ENCODE results near the gene MRTFB.
"Not testable (repeated sequence)": the region's sequence is repeated elsewhere in the genome, so short reads cannot be mapped to it uniquely, and the experiment has no call there.

Gene MRTFB

DNA sequence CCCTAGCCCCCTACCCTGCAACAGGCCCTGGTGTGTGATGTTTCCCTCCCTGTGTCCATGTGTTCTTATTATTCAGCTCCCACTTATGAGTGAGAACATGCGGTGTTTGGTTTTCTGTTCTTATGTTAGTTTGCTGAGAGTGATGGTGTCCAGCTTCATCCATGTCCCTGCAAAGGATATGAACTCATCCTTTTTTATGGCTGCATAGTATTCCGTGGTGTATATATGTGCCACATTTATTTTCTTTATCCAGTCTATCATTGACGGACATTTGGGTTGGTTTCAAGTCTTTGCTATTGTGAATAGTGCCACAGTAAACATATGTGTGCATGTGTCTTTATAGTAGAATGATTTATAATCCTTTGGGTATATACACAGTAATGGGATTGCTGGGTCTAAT is 51.3 kb downstream of the MRTFB start:
- not testable (repeated sequence) for H2AK5ac ChIP-seq (ENCODE audit: low read length); H2BK120ac ChIP-seq (ENCODE audit: low read depth, low read length); H3K4me2 ChIP-seq (ENCODE audit: low read length); DNase-seq; H3K4ac ChIP-seq (ENCODE audit: low read depth, low read length); H3K23ac ChIP-seq (ENCODE audit: low read length); H3K9ac ChIP-seq (ENCODE audit: low read length); H3K79me1 ChIP-seq (ENCODE audit: low read length); H4K8ac ChIP-seq (ENCODE audit: low read depth, low read length); H2BK5ac ChIP-seq (ENCODE audit: low read length); H3K27me3 ChIP-seq (ENCODE audit: insufficient read depth, low read length, poor library complexity); H4K5ac ChIP-seq (ENCODE audit: low read length); H3K18ac ChIP-seq (ENCODE audit: low read length); H3K56ac ChIP-seq (ENCODE audit: low read length); H3K4me3 ChIP-seq (ENCODE audit: low read length); H3K4me1 ChIP-seq (ENCODE audit: control insufficient read depth, low read depth, low read length); H3K27ac ChIP-seq (ENCODE audit: low read depth, low read length); H2BK15ac ChIP-seq (replicated peaks; ENCODE audit: low read depth); H3K79me2 ChIP-seq (ENCODE audit: control insufficient read depth, insufficient read depth, low read length); H3K36me3 ChIP-seq (ENCODE audit: control insufficient read depth, insufficient read depth, low read length)
- WGBS (ENCODE audit: extremely low coverage, insufficient coverage, low lambda C conversion rate) = no CpG with 5 or more reads among the region's 3 CpGs

DNA sequence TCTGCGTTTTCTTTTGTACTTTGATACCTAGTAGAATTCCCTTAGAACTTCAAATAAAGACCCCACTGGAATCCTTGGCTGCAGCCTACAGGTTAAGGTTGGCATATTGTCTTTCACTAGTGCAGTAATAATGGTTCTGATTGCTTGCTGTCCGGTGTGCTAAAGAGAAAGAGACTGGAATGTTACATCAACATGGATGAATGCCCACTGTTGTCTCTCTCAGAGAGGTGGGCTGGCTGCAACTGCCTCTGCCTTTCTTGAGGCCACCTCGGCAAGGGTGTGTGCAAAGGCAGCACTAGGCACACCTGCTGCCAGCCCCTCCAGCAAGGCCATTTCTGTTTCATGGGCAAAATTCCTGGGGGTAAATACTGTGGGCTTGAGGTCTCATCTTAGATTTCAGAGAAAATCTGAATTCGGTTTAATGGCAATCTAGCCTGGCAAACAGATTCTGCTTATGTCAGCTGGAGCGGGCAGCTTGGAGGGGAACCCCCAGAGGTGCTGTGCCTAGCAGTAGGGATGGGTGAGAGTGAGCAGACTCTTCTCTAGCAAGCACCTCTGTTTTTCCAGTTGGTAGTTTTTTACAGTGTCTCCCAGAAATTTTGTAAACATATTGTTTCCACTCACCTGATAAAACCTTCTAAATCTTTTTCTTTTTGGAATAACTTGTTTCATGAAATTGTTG is 54.0 kb downstream of the MRTFB start:
- no peak overlapping the region for H4K5ac ChIP-seq (ENCODE audit: low read length)
- H2BK120ac ChIP-seq (ENCODE audit: low read depth, low read length) = no peak overlapping the region
- no peak overlapping the region for H3K27ac ChIP-seq (ENCODE audit: low read depth, low read length)

DNA sequence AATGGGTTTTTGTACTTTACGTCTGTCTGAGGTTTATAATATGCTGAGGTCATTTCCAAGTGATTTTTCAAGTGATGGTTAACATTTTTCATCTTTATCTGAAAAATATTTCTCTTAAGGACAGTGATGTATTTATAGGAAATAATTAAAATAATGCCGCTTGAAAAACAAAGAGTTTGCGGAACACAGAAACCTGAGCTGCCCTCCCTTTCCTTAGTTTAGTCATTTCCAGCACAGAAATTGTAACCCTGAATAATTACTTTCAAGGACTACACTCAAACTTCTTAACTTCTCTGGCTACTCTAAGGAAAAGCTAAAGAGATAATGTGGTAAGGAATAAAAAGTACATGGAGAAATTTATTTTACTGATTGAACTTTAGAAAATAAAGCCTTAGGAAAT is 54.6 kb downstream of the MRTFB start:
- Histone ChIP-seq H3K36me3 (ENCODE audit: control insufficient read depth, insufficient read depth, low read length) (no peaks in the 10 kb centered on the region), H4K8ac (ENCODE audit: low read depth, low read length) (no peak overlapping the region), H3K56ac (ENCODE audit: low read length) (no peak overlapping the region), H2AK5ac (ENCODE audit: low read length) (no peak overlapping the region), H3K23ac (ENCODE audit: low read length) (no peak overlapping the region), H3K4me3 (ENCODE audit: low read length) (no peak overlapping the region), H3K4me1 (ENCODE audit: control insufficient read depth, low read depth, low read length) (peaks cover 5% of the 10 kb centered on the region), H2BK15ac (replicated peaks; ENCODE audit: low read depth) (no peak overlapping the region), H3K79me2 (ENCODE audit: control insufficient read depth, insufficient read depth, low read length) (peaks cover 10% of the 10 kb centered on the region), H3K18ac (ENCODE audit: low read length) (no peak overlapping the region), H3K9ac (ENCODE audit: low read length) (no peak overlapping the region), H2BK5ac (ENCODE audit: low read length) (no peak overlapping the region), H3K27me3 (ENCODE audit: insufficient read depth, low read length, poor library complexity) (no peaks in the 10 kb centered on the region), H4K5ac (ENCODE audit: low read length) (no peak overlapping the region), H3K4me2 (ENCODE audit: low read length) (no peak overlapping the region), H2BK120ac (ENCODE audit: low read depth, low read length) (no peak overlapping the region), H3K79me1 (ENCODE audit: low read length) (peaks cover 11% of the 10 kb centered on the region), H3K4ac (ENCODE audit: low read depth, low read length) (no peak overlapping the region), H3K27ac (ENCODE audit: low read depth, low read length) (no peak overlapping the region)
- DNase-seq = no peak
- WGBS (ENCODE audit: extremely low coverage, insufficient coverage, low lambda C conversion rate) = no CpG with 5 or more reads among the region's 3 CpGs

More for the DNA sequence above, 54.0 kb downstream of the MRTFB start:
- Histone ChIP-seq H3K9ac (ENCODE audit: low read length) (no peak overlapping the region), H3K27me3 (ENCODE audit: insufficient read depth, low read length, poor library complexity) (no peaks in the 10 kb centered on the region), H3K56ac (ENCODE audit: low read length) (no peak overlapping the region), H3K4me2 (ENCODE audit: low read length) (no peak overlapping the region), H3K4ac (ENCODE audit: low read depth, low read length) (no peak overlapping the region), H2AK5ac (ENCODE audit: low read length) (no peak overlapping the region), H3K36me3 (ENCODE audit: control insufficient read depth, insufficient read depth, low read length) (no peaks in the 10 kb centered on the region), H4K8ac (ENCODE audit: low read depth, low read length) (no peak overlapping the region), H3K4me1 (ENCODE audit: control insufficient read depth, low read depth, low read length) (peaks cover 5% of the 10 kb centered on the region), H3K79me1 (ENCODE audit: low read length) (peaks cover 11% of the 10 kb centered on the region), H3K18ac (ENCODE audit: low read length) (no peak overlapping the region), H3K23ac (ENCODE audit: low read length) (no peak overlapping the region), H3K4me3 (ENCODE audit: low read length) (no peak overlapping the region), H2BK15ac (replicated peaks; ENCODE audit: low read depth) (no peak overlapping the region), H2BK5ac (ENCODE audit: low read length) (no peak overlapping the region), H3K79me2 (ENCODE audit: control insufficient read depth, insufficient read depth, low read length) (peaks cover 10% of the 10 kb centered on the region)
- DNase-seq = no peak
- no CpG with 5 or more reads among the region's 5 CpGs for WGBS (ENCODE audit: extremely low coverage, insufficient coverage, low lambda C conversion rate)

DNA sequence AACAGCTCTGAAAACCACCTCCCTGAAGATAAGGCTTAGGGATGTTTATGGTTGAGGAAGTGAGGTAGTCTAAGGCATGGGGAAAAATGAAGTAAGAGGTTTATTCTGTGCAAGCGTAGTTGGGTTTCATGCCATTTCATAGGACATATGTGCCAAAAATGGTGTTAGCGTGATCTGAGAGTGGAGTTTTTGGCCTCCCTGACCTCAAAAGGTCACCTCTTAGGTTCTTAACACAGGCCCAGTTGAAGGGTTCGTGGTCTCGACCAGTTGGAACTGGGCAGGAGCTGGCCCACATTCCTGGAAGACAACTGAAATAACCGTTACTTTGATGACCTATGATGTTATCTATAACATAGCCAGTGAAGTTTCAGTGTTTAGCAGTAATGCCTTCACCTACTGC is 57.0 kb downstream of the MRTFB start:
- no peak overlapping the region for H2BK5ac ChIP-seq (ENCODE audit: low read length)
- no peak overlapping the region for H3K27ac ChIP-seq (ENCODE audit: low read depth, low read length)
- no peak overlapping the region for H3K9ac ChIP-seq (ENCODE audit: low read length)
- no peaks in the 10 kb centered on the region for H3K27me3 ChIP-seq (ENCODE audit: insufficient read depth, low read length, poor library complexity)
- peaks cover 7% of the 10 kb centered on the region for H3K79me2 ChIP-seq (ENCODE audit: control insufficient read depth, insufficient read depth, low read length)
- H3K56ac ChIP-seq (ENCODE audit: low read length) = no peak overlapping the region
- peaks cover 5% of the 10 kb centered on the region for H3K4me1 ChIP-seq (ENCODE audit: control insufficient read depth, low read depth, low read length)
- no peak overlapping the region for H2BK15ac ChIP-seq (replicated peaks; ENCODE audit: low read depth)
- no peak overlapping the region for H3K4ac ChIP-seq (ENCODE audit: low read depth, low read length)
- H3K18ac ChIP-seq (ENCODE audit: low read length) = no peak overlapping the region
- no peak overlapping the region for H2BK120ac ChIP-seq (ENCODE audit: low read depth, low read length)
- no peak for DNase-seq
- H3K4me3 ChIP-seq (ENCODE audit: low read length) = no peak overlapping the region
- no peak overlapping the region for H2AK5ac ChIP-seq (ENCODE audit: low read length)
- H4K5ac ChIP-seq (ENCODE audit: low read length) = no peak overlapping the region
- no peaks in the 10 kb centered on the region for H3K36me3 ChIP-seq (ENCODE audit: control insufficient read depth, insufficient read depth, low read length)
- no peak overlapping the region for H4K8ac ChIP-seq (ENCODE audit: low read depth, low read length)
- H3K79me1 ChIP-seq (ENCODE audit: low read length) = peaks cover 9% of the 10 kb centered on the region
- H3K23ac ChIP-seq (ENCODE audit: low read length) = no peak overlapping the region
- WGBS (ENCODE audit: extremely low coverage, insufficient coverage, low lambda C conversion rate) = no CpG with 5 or more reads among the region's 5 CpGs
- no peak overlapping the region for H3K4me2 ChIP-seq (ENCODE audit: low read length)

DNA sequence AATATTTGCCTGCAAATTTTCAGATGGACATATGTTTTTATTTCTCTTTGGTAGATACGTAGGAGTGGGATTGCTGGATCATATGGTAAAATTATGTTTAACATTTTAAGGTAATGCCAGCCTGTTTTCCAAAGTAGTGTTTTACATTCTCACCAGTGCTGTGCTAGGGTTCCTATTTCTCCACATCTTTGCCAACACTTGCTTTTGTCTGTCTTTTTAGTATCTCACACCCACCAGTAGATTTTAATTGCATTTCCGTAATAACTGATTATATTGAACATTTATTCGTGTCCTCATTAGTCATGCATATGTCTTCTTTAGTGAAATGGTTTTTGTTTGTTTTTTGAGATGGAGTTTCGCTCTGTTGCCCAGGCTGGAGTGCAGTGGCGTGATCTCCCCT is 58.4 kb downstream of the MRTFB start:
- no CpG with 5 or more reads among the region's 5 CpGs for WGBS (ENCODE audit: extremely low coverage, insufficient coverage, low lambda C conversion rate)
- Histone ChIP-seq H4K8ac (ENCODE audit: low read depth, low read length) (no peak overlapping the region), H3K4me2 (ENCODE audit: low read length) (no peak overlapping the region), H3K18ac (ENCODE audit: low read length) (no peak overlapping the region), H3K79me1 (ENCODE audit: low read length) (peaks cover 9% of the 10 kb centered on the region), H3K56ac (ENCODE audit: low read length) (no peak overlapping the region), H4K5ac (ENCODE audit: low read length) (no peak overlapping the region), H2BK15ac (replicated peaks; ENCODE audit: low read depth) (no peak overlapping the region), H2AK5ac (ENCODE audit: low read length) (no peak overlapping the region), H3K4me3 (ENCODE audit: low read length) (no peak overlapping the region), H3K4ac (ENCODE audit: low read depth, low read length) (no peak overlapping the region), H2BK120ac (ENCODE audit: low read depth, low read length) (no peak overlapping the region), H3K9ac (ENCODE audit: low read length) (no peak overlapping the region), H3K27me3 (ENCODE audit: insufficient read depth, low read length, poor library complexity) (no peaks in the 10 kb centered on the region), H2BK5ac (ENCODE audit: low read length) (no peak overlapping the region), H3K36me3 (ENCODE audit: control insufficient read depth, insufficient read depth, low read length) (no peaks in the 10 kb centered on the region), H3K4me1 (ENCODE audit: control insufficient read depth, low read depth, low read length) (peaks cover 5% of the 10 kb centered on the region), H3K23ac (ENCODE audit: low read length) (no peak overlapping the region), H3K79me2 (ENCODE audit: control insufficient read depth, insufficient read depth, low read length) (peaks cover 7% of the 10 kb centered on the region), H3K27ac (ENCODE audit: low read depth, low read length) (no peak overlapping the region)
- DNase-seq = no peak
